HCEC 1CT (cell line): ENCODE measurements around the gene CUBN.
"Not testable (repeated sequence)": the region's sequence is repeated elsewhere in the genome, so short reads cannot be mapped to it uniquely, and the experiment has no call there.

Experiments used
- DNase-seq: peaks from one replicate; pipeline ENCODE4 v3.0.0-alpha.2; 2017

Gene CUBN

GRCh38 chr10:17140386-17140761 is 10.8 kb upstream of the CUBN start:
- DNase-seq: no peak

DNA sequence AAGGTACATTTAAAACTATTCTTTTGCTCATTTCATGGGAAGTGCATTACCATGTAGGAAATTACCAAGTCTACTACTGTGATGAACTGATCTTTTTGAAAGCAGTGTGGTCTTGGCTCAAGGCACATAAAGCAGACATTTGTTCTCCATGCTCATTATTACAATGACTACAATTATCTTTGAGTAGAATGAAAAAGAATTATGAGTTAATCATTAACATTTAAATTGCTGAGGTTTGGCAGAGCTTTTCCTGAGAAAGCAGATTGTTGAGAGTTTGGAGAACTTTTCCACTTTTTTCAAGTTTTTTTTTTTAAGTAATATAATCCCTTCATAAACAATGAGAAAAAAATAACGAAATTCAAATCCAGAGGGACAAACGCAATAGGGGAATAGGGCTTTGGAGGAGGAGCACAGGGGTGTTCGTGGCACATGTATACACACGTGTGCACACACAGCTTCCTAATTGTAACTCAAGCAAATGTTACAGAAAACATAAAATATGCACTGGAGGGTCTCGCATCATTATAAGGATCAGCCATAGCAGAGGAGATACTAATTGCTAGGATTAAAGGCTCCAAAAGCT is 8.9 kb upstream of the CUBN start:
- no peak for DNase-seq

- DNase-seq: no peak
These were observed 5.2 kb upstream of the CUBN start for GRCh38 chr10:17134737-17135260.

DNA sequence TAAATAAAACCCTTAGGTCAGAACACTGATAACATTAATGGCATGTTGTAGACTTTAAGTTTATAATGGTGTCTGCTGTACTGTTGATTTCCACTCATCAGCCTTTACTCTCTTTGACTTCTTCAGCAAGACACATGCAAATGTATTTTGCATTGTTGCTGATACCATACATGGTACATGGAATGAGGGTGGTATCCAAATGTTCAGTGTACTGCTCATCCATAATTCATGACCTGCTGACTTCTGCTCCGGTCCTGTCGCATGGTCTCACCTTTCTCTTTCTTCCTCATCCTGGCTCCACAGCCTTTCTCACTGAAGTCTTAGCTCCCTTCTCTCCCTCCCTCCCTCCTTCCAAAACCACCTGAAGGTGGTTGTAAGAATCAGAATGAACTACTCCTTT is 4.7 kb upstream of the CUBN start:
- no peak for DNase-seq

DNA sequence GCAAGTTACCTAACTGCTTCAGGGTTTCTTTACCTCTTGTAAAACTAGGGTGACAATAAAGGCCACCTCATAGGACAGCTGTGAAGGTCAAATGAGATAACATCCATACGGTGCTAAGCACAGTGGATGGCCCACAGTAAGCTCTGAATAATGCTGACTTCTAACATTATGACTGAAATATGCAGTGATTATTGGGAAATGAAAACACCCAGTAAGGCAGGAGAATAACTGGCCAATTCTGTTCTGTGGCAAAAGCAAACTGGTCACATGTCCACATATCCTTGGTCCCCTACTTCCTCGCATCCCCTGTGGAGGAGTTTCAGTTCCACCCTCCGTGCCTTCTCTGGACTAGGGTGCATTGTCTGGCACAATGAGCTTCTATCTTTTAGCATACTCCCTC is 1.4 kb downstream of the CUBN start:
- no peak for DNase-seq

GRCh38 chr10:17126327-17126726 is 3.3 kb downstream of the CUBN start:
- no peak for DNase-seq

DNA sequence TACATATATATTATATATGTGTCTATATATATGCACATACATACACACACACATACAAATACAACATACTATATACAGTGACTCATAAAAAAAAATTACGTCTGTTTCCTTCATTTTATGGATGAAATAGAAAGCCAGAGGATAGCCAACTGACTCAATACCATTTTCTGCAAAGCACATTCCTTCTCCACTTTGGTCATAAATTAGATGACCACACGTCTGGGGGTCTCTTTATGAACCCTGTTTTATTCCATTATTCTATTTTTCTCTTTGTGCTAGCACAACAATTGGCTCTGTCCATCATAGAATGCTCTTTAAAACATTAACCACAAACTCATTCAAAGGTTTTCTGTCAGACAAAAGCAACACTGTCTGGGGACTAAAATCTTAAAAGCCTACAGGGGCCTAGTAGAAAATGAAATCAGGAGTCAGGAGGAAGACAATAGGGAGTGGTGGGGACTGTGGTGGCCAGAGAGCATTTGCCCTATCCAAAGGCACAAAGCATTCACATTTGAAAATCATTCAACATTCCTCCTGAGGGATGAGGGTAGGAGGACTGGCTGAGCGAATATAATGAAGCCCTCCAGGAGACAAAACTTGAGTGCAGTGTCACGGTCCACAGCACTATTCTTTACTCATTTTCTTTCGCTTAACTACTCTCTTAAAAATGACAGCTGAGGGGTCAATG is 4.3 kb downstream of the CUBN start:
- no peak for DNase-seq

GRCh38 chr10:17123961-17124360 is 5.7 kb downstream of the CUBN start:
- no peak for DNase-seq

DNA sequence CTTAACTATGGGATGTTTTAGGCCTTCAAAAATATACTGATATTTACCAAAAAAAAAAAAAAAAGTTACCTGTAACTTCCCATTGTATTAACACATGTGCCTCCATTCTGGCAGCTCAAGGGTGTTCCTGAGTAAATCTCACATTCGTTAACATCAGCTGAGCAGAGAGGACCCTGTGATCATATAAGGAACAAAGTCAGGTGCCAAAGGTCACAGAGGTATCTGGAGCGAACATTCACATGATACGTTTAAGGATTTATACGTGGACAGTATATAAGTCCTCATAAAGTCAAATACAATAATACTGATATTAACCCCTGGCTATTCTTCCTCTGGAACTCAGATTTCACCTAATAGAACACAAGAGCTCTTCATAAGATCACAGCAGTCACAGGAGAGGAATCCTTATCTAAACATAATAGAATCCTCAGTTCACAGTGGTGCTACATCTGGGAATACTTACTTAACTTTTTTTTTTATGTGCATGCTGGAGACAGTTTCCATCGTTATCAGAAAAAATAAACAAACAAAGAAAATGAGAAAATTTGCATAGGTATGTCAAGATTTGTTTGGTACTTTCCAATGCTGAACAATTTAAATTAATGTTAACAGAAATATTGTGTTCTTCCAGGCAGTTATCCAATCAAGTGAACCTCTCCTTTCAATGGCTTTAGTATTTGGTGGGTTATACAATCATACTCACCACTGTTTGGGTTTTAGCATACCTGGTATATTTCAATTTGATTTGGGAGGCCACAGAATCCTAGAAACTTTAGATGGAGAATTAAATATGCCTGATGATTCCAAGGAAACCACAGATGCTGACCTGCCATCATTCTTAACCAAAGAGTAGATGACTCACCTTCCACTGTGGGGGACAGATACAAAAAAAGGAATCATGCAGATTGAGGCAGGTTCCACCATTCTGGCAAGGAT is 6.6 kb downstream of the CUBN start:
- DNase-seq: peak; percentile 68

DNA sequence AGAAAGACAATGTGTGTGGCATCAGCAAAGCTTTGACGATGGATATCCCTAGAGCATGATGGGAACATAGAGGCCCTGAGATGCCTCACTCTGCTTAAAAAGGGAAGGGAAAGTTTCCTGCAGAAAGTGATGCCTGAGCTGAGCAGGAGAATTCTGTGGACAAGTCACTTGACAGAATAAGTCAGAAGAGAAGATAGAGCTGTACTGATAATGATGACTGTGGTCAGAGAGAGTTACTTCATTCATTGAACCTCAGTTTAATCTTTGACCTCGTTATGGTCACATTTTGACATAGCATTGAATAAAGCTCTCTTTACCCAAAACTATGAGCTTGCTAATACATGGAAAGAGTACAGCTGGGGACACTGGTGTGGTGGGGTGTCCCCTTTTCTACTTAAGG is 7.6 kb downstream of the CUBN start:
- DNase-seq: no peak

- no peak for DNase-seq
These were observed 8.9 kb downstream of the CUBN start for GRCh38 chr10:17120694-17121093.

GRCh38 chr10:17119845-17120244 is 9.8 kb downstream of the CUBN start:
- no peak for DNase-seq

DNA sequence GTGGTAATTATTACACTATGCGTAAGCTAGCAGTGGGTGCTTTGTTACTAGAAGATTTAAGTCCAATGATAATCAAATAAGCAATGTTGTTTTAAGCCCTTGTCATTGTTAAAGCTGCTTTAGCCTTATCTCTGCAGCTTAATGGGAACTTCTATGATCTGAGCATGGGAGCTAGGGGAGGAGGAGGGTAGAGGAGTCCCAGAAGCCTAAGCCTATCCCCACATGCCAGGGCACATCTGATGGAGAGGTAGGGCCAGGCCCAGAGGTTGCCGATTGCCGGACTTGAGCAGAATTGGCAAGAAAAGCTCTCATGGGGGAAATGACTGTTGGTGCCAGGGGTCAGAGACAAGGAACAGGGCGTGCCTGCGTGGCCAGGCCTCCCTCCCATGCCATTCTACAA is 13.4 kb downstream of the CUBN start:
- DNase-seq: no peak

DNA sequence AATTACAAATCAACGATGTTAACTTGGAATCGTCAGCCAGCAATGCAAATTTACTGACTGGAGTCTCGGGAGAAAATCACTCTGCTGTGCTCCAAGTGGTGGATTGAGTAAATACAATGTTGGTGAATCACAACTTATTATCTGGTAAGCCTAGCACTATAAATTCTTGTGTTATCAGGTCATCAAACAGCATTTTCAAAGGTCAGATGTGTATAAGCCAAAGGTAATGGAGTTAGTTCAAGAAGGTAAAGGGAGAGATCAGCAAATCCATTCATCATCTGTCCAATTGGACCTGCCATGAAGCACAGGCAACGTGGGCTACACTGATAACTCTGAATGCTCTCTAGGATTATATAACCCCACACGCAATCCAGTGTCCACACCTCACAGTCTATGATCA is 13.9 kb downstream of the CUBN start:
- DNase-seq: peak; percentile 54

GRCh38 chr10:17114878-17115444 is 14.7 kb downstream of the CUBN start:
- not testable (repeated sequence) for DNase-seq

- DNase-seq: no peak
These were observed 15.6 kb downstream of the CUBN start for GRCh38 chr10:17113889-17114540.

DNA sequence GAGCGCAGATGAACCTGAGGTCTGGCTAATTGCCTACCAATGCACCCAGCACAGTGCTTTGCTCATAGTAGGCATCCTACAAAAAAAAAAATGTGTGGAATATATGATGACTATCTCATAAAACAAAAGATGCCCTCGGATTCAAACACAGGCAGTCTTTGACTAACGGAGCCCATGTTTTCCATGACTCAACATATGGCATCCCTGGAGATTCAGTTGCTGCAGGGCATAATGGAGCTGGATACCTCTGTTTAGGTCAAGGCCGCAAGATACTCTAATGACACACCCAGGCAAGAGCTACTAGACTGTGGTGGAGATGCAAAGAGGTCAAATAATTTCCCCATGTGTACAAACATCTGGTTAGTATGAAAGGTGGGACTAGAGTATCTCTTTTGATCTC is 16.3 kb downstream of the CUBN start:
- DNase-seq: no peak

DNA sequence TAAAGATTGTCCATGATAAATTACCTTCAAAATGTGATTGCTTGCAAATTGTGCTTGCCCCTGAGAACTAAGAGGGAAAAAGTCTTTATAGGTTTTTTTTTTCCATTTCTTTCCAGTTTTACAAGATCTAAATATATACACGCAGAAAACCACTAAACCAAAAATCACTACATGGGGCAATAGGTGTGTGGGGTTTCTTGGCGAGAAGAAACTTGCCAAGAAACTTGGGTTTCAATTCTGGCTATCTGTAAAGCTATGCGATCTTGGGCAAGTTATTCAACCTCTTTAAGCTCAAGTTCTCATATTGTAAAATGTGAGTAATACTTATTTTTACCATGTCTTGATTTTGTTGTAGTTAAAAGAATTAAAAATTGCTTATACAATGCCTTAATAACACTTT is 17.0 kb downstream of the CUBN start:
- no peak for DNase-seq

DNA sequence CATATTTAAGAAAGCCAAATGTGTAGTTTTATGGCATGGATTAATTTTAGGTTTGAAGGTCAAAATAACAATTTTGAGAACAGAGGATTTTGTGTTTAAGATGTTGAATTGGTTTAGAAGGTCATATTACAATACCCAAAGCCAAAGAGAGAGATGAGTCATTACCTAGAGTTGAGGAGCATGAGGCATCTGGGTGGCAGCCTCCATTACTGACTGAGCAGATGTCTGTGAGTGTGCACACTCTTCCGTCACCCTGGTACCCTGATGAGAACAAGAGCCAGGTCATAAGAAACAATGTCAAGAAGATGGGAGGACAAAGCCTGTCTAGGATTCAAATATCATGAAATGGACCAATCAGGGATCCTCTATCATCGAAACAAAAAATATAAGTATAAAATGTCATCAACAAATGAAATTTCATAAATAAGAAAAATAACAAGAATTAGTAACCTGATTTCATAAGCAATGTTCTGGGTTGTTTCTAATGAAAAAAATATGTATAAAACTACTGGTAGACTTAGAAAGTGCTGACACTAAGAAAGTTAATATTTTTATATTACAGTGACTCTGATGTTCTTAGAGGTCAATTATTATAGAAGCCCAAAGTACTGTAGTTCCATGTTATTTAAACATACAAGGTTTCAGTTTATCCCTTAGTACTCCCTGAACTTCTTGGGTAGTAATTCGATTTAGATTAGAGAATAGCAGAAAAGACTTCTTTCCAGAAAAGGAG is 20.0 kb downstream of the CUBN start:
- DNase-seq: peak; percentile 88

GRCh38 chr10:17109046-17109445 is 20.6 kb downstream of the CUBN start:
- DNase-seq: no peak

DNA sequence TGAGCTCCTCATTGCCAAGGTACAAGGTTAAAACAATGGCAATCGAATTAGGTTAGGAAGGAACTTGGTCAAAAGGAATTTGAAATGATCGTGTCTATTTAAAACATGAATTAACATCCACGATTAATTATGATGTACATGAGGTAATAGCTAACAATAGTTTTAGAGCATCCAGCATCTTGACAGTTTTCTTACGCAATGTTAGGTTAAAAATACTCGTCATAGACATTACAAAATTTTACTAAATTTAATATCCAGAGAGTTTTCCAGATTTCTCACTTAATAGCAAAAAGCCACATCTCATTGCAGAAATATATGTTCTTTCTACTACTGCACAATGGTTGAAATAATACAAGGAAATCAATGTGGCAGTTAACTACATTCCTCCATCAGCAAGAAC is 22.6 kb downstream of the CUBN start:
- DNase-seq: no peak

DNA sequence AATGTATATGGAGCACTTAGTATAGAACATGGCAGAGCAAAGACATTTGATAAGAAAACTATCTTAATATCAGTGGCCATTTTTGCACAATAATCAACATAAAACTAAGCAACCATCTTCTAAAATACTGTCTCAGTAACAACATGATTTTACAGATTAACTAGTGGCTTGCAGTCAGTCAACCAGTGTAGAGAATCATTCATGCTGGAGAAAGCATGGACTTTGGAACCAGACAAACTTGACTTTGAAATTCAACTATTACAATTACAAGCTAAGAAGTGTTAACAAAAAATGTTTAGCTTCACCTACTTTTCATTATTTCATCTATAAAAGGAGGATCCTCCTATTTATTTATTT is 27.7 kb downstream of the CUBN start:
- no peak for DNase-seq
